Endodermal cell (in vitro differentiated cells): ENCODE results near the gene MARCHF10. TPM values are rescaled to one million over a fixed set of nuclear protein-coding genes. Genes with fewer than 3 reads are reported as not detected.

Experiments
- DNase-seq: peaks from one replicate; pipeline ENCODE4 v3.0.0-alpha.2; 2017
- H3K27ac ChIP-seq: 2 replicates; pipeline ENCODE4 v1.5.1; 2013; ENCODE audit warnings: mild to moderate bottlenecking, low read depth, low read length, moderate library complexity
- H3K27me3 ChIP-seq: 2 replicates; pipeline ENCODE4 v1.6.1; 2013; ENCODE audit warnings: mild to moderate bottlenecking, low read length, moderate library complexity; ENCODE audit not compliant: insufficient read depth, control insufficient read depth, poor library complexity, severe bottlenecking
- H3K36me3 ChIP-seq: 2 replicates; pipeline ENCODE4 v1.7.0; 2013; ENCODE audit warnings: mild to moderate bottlenecking, low read length, moderate library complexity; ENCODE audit not compliant: control insufficient read depth, insufficient read depth
- H3K4me1 ChIP-seq: one replicate; pipeline ENCODE4 v1.7.0; 2013; ENCODE audit warnings: low read length; ENCODE audit not compliant: control insufficient read depth, insufficient read depth
- H3K4me3 ChIP-seq: 2 replicates; pipeline ENCODE4 v1.5.1; 2013; ENCODE audit warnings: mild to moderate bottlenecking, low read length, moderate library complexity
- H3K9ac ChIP-seq: 2 replicates; pipeline ENCODE4 v1.6.1; 2013; ENCODE audit warnings: mild to moderate bottlenecking, low read length, moderate library complexity; ENCODE audit not compliant: poor library complexity, severe bottlenecking; ENCODE audit errors: extremely low read depth
- H3K9me3 ChIP-seq: 2 replicates; pipeline ENCODE4 v1.6.1; 2013; ENCODE audit warnings: mild to moderate bottlenecking, low read length, moderate library complexity; ENCODE audit not compliant: control insufficient read depth
- H3K27ac Mint-ChIP-seq: 2 replicates; pipeline ENCODE4 v1.8.0; 2020; ENCODE audit warnings: mixed read lengths
- H3K27me3 Mint-ChIP-seq: 2 replicates; pipeline ENCODE4 v1.8.0; 2021; ENCODE audit warnings: mild to moderate bottlenecking, mixed read lengths; ENCODE audit not compliant: insufficient read depth
- H3K36me3 Mint-ChIP-seq: 2 replicates; pipeline ENCODE4 v1.8.0; 2020; ENCODE audit warnings: low read depth, mixed read lengths
- H3K4me1 Mint-ChIP-seq: 2 replicates; pipeline ENCODE4 v1.8.0; 2020; ENCODE audit warnings: mixed read lengths
- H3K4me3 Mint-ChIP-seq: 2 replicates; pipeline ENCODE4 v1.8.0; 2020; ENCODE audit warnings: mild to moderate bottlenecking, moderate library complexity, mixed read lengths
- H3K9me3 Mint-ChIP-seq: 2 replicates; pipeline ENCODE4 v1.8.0; 2020; ENCODE audit warnings: mild to moderate bottlenecking, mixed read lengths
- WGBS, 2 experiments: methylation state at CpG; one replicate each; pipeline versions ENCODE4 v1.1.5 to v1.1.7; 2013; ENCODE audit warnings: missing lambda C conversion rate in 2 of 2, mixed read lengths in 1 of 2; ENCODE audit not compliant: insufficient coverage in 1 of 2, insufficient read length in 1 of 2; 5-methylcytosine and 5-hydroxymethylcytosine counted together
- total RNA-seq, 2 donors: library from RNA; stranded (reverse); fragmentation: NEBNext Ultra II Directional in 1 of 2; extraction: Animal tissue kit (Norgen Biotek cat#: 25700) in 1 of 2; gene quantifications; 2 replicates in 1 of 2; 3 replicates in 1 of 2; pipeline ENCODE4 v1.2.1, GENCODE V29; 2021
- TF ChIP-seq, protein P1 (sequence below): fragments of 200-600 bp; sonication (generic); conservative IDR thresholded peaks from 2 replicates; pipeline ENCODE4 v1.5.0; 2021; ENCODE audit warnings: antibody characterized with exemption, mild to moderate bottlenecking

The MARCHF10 gene
- total RNA-seq, 2 donors from 2014 or later: 0.57 to 1.7 TPM

GRCh38 chr17:62796291-62796690 is 11.8 kb downstream of the MARCHF10 start:
- Histone ChIP-seq H3K4me3 (no peak overlapping the region), H3K27me3 (no peaks in the 10 kb centered on the region), H3K4me1 (no peaks in the 10 kb centered on the region), H3K27ac (no peak overlapping the region), H3K9ac (no peak overlapping the region), H3K9me3 (no peaks in the 10 kb centered on the region), H3K36me3 (no peaks in the 10 kb centered on the region)
- no peak overlapping the region for H3K4me3 Mint-ChIP-seq
- TF ChIP-seq, protein P1, sequence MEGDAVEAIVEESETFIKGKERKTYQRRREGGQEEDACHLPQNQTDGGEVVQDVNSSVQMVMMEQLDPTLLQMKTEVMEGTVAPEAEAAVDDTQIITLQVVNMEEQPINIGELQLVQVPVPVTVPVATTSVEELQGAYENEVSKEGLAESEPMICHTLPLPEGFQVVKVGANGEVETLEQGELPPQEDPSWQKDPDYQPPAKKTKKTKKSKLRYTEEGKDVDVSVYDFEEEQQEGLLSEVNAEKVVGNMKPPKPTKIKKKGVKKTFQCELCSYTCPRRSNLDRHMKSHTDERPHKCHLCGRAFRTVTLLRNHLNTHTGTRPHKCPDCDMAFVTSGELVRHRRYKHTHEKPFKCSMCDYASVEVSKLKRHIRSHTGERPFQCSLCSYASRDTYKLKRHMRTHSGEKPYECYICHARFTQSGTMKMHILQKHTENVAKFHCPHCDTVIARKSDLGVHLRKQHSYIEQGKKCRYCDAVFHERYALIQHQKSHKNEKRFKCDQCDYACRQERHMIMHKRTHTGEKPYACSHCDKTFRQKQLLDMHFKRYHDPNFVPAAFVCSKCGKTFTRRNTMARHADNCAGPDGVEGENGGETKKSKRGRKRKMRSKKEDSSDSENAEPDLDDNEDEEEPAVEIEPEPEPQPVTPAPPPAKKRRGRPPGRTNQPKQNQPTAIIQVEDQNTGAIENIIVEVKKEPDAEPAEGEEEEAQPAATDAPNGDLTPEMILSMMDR: no peak
- DNase-seq: no peak
- H3K27ac Mint-ChIP-seq: no peak overlapping the region
- 78 to 89% methylated on average over 1 of the region's 1 CpG for WGBS, 2 experiments
- no peaks in the 10 kb centered on the region for H3K27me3 Mint-ChIP-seq
- no peaks in the 10 kb centered on the region for H3K36me3 Mint-ChIP-seq
- H3K4me1 Mint-ChIP-seq: peaks cover 6% of the 10 kb centered on the region
- no peaks in the 10 kb centered on the region for H3K9me3 Mint-ChIP-seq

DNA sequence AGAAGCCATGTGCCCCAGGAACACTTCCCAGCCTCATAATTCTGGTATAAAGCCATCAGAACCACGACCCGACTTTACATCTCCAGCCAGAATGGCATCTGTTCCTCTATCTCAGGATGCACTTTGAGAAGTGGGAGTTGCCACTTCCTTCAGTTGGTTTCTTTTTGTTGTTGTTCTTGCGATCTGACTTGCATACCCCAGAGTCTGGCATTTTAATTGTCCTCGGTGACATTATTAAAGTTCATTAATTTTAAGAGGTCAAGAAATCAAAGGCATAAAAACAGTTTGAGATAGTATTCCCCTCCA is 13.5 kb downstream of the MARCHF10 start:
- TF ChIP-seq, protein P1: no peak
- 89 to 96% methylated on average over 3 to 4 of the region's 4 CpGs for WGBS, 2 experiments
- H3K9me3 ChIP-seq: no peaks in the 10 kb centered on the region
- H3K4me3 Mint-ChIP-seq: no peak overlapping the region
- H3K9me3 Mint-ChIP-seq: no peaks in the 10 kb centered on the region
- no peak for DNase-seq
- no peaks in the 10 kb centered on the region for H3K27me3 Mint-ChIP-seq
- no peak overlapping the region for H3K27ac ChIP-seq
- no peaks in the 10 kb centered on the region for H3K4me1 ChIP-seq
- no peaks in the 10 kb centered on the region for H3K36me3 Mint-ChIP-seq
- no peaks in the 10 kb centered on the region for H3K36me3 ChIP-seq
- H3K4me3 ChIP-seq: no peak overlapping the region
- no peak overlapping the region for H3K9ac ChIP-seq
- H3K27ac Mint-ChIP-seq: no peak overlapping the region
- no peaks in the 10 kb centered on the region for H3K4me1 Mint-ChIP-seq
- no peaks in the 10 kb centered on the region for H3K27me3 ChIP-seq

DNA sequence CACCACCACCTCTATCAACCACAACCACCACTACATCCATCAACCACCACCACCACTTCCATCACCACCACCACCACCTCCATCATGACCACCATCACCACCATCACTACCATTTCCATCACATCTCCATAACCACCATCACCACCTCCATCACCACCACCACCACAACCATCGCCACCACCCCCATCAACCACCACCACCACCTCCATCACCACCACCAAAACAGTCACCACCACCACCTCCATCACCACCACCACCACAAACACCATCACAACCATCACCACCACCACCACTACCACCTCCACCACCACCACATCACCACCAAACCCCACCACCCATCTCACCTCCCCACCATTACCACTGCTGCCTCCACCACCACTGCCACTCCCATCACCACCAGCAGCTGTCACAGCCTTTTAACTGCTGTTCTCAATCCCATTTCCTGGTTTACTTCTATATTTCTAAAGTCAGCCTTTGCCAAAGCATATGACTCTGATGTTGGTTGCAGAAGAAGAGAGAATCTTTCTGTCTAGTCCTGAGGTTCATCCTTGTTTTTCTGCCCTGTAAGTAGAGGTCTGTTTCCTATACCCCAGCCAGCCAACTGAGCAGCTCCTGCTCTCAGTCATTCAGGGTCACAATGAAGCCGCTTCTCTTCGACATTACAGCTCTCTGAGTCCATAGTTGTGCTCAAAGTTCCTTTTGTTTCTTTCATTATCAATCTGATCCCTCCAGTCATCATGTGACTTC is 14.0 kb downstream of the MARCHF10 start:
- TF ChIP-seq, protein P1: no peak
- no peaks in the 10 kb centered on the region for H3K9me3 ChIP-seq
- Mint-ChIP-seq H3K4me3 (no peak overlapping the region), H3K27ac (no peak overlapping the region), H3K9me3 (no peaks in the 10 kb centered on the region), H3K4me1 (no peaks in the 10 kb centered on the region), H3K27me3 (no peaks in the 10 kb centered on the region), H3K36me3 (no peaks in the 10 kb centered on the region)
- no peaks in the 10 kb centered on the region for H3K36me3 ChIP-seq
- no peaks in the 10 kb centered on the region for H3K4me1 ChIP-seq
- no peak overlapping the region for H3K9ac ChIP-seq
- DNase-seq: no peak
- H3K27ac ChIP-seq: no peak overlapping the region
- no peaks in the 10 kb centered on the region for H3K27me3 ChIP-seq
- no peak overlapping the region for H3K4me3 ChIP-seq
- WGBS, 2 experiments: 92% methylated on average over 2 of the region's 3 CpGs; no CpG with 5 or more reads in 1 of the 2 experiments
